GM18861 (cell line): ENCODE data around the gene SLC66A3.
"Not testable (repeated sequence)": the region's sequence is repeated elsewhere in the genome, so short reads cannot be mapped to it uniquely, and the experiment has no call there.

Source experiments
- ATAC-seq: cut with Tn5 transposase; IDR thresholded peaks from one replicate; pipeline ENCODE4 v1.9.1; 2021; ENCODE audit not compliant: unreplicated experiment

Gene SLC66A3

DNA sequence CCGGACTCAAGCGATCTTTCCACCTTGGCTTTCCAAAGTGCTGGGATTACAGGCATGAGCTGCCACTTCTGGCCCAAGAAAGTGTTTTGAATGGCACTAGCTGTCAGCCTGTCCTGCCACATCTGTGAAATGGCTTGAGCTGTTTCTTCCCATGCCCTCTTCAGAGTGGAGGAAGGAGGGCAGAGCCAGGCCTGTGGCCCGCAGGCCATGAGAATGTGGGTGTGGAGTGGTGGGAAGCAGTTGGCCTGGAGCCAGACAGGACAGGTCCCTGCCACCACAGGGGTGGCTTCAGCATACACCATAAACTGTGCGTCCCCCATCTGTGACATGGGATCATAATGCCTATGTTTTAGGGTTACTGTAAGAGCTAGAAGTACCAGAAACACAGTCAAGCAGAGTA, 6.5 kb downstream of the SLC66A3 start:
- ATAC-seq, result no peak

DNA sequence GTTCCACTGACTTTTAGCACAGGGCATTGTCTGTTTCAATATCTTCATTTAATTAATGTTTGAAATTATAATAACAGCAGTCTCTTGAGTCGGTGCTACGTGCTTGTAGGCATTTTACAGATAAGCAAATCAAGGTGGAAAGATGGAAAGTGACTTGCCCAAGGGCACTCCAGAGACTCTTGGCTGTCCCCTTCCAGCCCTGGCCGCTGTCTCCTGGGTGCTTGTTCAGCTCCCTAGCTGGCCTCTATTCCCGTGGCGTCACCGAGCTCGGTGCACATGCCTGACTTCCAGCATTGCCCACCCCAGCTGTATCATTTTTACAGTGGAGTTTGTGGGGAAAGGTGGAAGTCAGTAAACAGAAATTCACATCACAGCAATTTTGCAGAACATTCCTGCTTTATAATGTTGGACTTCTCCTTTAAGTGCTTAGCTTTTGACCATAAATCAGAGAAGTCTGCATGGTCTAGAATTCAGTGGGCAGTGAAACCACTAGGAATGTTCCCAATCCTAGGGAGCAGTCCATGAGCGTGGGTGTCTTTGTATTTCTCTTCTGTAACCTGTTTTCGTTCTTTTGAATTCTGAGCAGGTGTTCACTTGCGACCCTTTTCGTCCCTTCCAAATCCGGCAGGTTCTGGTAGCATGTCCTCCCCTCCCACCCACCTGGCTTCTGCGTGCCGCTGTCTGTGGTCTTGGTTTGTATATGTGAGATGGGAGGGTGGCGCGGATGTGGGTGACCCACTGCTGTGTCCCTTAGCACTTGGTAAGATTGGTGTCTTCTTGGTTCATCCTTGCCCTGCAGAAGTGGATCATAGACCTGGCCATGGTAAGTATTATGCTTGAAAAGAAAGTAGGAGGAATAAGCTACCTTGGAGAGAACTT, 8.4 kb downstream of the SLC66A3 start:
- no peak for ATAC-seq

DNA sequence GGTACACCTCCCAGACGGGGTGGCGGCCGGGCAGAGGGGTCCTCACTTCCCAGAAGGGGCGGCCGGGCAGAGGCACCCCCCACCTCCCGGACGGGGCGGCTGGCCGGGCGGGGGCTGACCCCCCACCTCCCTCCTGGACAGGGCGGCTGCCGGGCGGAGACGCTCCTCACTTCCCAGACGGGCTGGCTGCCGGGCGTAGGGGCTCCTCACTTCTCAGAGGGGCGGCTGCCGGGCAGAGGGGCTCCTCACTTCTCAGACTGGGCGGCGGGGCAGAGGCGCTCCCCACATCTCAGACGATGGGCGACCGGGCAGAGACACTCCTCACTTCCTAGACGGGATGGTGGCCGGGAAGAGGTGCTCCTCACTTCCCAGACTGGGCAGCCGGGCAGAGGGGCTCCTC, 9.8 kb downstream of the SLC66A3 start:
- not testable (repeated sequence) for ATAC-seq

DNA sequence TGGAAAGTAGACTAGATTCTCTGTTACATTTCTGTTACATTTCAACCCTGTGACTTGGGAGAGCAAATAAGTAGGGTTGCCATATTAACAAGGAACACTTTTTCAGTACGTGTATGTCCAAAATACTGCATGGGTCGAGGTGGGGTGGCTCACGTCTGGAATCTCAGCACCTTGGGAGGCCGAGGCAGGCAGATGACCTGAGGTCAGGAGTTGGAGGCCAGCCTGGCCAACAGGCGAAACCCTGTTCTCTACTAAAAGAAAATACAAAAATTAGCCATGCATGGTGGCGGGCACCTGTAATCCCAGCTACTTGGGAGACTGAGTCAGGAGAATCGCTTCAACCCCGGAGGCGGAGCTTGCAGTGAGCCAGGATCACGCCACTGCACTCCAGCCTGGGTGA, 11.2 kb downstream of the SLC66A3 start:
- ATAC-seq, result no peak

DNA sequence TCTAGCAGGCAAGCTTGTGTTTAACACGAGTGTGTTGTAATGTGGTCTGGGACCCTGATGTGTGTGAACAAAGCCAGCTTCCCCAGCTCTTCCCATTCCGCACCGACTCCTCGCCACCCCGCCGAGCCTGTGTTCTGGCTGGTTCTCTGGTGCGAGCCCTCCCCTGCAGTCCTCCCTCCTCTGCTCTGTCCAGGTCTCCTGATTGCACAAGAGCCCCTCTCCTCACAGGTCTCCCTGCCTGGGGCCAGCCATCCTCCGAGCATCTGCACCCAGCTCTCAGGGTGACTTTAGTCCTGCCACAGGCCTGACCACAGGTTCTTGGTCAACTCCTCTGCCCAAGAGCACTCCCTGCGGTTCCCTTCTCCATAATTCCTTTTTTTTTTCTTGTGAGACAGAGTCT, 13.2 kb downstream of the SLC66A3 start:
- no peak for ATAC-seq

DNA sequence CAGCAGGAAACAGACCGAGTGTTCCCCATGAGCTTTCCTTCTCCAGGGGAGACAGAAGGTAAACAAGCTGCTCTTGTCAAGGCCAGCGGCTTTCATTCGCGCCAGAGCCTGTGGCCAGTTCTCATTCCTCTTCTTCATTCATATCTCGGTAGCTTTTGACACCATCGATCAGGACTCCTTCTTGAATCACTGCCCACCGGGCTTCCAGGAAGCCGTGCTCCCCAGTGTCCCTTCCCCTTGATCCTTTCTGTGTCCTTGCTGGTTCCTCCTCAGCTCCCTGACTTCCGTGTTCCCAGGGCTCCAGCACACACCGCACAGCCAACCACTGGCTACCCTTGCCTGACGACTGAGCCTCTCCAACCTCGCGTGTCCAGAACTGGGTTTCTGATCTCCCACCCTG, 14.1 kb downstream of the SLC66A3 start:
- ATAC-seq, result no peak

DNA sequence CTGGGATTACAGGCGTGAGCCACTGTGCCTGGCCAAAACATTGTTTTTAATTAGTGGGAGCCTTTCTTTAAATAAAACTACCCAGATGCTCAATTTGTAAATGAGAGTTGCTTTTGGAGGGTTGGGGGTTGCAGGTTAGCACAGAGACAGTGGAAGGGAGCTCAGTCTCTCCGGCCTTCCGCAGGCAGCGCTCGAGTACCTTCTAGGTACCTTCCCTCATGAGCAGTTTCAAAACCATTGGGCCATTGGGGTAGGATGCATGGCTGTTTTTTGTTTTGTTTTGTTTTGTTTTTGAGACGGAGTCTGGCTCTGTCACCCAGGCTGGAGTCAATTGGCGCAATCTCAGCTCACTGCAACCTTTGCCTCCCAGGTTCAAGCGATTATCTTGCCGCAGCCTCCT, 19.0 kb downstream of the SLC66A3 start:
- no peak for ATAC-seq

DNA sequence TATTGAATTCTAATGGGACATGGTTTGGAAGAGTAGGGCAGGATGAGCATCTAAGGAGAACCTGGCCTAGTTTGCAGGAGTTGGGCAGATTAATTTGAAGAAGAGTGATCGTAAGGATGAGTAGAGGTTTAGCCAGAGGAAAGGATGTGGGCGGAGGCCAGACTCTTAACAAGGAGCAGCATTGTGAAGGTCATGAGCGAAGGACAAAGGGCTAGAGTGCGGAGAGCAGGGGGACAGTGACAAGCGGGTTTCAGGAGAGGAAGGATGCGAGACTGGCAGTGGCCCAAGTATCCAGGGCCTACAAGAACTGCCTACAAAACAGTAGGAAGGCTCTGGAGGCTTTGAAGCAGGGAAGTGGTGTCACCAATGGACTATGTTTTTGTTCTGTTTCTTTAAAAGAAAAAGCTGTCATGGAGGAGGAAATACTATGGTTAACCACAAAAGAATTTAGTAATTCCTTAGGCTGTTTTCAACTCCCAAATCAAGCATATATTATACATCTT, 20.1 kb downstream of the SLC66A3 start:
- no peak for ATAC-seq

DNA sequence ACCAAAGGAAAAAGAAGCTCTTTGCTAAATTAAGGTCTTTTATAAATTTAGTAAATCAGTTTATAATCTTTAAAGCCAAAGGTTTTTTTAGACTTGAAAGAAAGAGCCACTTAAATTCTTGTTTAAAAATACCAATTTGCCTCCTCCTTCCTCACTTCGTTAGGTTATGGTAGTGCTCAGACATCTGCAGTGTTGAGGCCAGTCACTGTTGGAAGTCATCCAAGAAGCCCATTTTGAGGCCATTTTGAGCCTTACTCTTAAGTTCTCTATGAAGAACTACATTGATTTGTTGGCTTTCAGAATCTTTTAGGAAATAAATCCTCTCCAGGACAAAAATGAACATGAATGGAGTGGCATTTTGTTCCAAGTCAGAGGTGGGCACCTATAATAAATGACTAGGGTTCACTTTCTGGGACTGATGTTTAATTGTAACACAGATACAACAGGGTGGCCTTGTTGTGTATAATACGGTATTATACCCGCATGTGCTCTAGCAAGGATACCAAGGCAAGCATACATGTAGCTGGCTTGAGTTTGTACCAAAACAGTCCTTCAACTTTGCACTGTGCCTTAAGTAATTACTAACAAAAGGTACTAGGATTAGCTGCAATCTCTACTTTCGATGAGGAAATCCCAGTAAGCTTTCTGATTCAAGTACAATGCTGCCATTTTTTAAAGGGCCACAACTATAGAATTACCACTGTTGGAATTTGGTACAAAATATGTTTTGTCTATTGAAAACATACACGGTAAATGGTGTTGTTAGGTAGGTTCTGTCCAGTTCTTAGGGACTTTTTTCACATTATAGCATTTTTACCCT, 22.8 kb downstream of the SLC66A3 start:
- ATAC-seq, result no peak

DNA sequence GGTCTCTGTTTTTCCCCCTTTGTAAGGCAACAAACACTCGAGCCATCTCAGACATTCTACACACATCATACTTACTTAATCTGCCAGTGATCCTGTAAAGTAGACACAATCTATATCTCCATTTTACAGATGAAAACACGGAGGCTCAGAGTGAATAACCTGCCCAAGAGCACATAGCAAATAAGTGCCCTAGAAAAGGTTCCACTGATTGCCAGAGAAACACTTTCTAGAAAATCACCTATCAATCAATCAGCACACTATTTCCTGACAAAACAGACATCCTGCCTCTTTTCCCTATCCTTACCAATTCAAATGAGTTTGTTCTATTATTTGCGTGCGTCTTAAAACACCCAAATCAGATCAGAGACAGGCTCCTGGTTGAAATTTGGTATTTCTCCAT, 23.9 kb downstream of the SLC66A3 start:
- ATAC-seq, result no peak

DNA sequence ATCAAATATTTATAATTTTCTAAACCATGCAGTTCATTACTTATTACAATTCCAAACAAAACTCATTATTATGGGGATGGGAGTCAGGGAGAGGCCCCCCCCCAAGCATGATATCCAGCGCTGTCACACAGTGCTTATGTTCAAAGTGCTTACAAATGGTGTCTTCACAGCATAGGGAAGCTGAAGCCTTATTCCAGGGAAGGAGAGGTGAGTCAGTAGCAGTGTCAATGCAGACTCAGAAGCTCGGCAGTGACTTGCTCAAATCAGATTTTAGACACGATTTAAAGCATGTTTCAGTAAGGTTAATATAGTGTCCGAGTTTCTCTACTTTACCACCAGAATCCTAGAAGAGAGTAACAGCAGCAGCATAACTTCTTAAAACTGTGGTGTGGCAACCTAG, 24.6 kb downstream of the SLC66A3 start:
- no peak for ATAC-seq

DNA sequence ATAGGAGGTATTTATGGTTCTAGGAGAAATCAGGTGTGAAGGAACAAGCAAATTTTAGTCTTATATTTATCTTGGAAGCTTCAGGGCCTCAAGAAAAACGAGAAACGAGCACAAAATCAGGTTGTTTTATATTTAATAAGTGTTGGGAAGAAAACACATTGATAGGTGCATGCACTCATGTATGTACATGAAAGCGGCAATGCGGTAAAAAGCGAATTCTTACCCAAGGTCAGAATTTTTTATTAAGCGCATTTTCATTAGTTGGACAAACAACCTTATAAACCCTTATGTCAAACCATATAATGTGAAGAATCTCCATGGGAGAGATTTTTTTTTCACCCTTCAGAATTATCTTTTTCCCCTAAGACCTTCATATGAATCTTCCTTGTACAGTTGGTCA, 25.4 kb downstream of the SLC66A3 start:
- no peak for ATAC-seq

DNA sequence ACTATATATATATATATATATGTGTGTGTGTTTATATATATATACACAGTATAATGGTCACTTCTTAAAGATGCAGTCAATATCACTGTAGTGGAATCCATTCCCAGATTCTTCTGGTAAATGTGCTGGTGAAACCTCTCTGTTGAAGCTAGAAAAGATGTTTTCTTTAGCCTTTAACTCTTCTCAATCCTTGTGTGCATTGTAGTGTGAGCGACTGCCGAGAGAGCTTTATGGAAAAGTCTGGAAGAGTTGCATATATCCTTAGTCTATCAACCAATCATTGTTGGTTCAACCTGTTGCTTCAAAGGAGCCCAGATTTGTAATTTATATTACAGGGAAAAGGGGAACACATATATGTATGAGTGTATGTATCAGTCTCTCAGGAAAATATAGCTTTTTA, 27.7 kb downstream of the SLC66A3 start:
- no peak for ATAC-seq

DNA sequence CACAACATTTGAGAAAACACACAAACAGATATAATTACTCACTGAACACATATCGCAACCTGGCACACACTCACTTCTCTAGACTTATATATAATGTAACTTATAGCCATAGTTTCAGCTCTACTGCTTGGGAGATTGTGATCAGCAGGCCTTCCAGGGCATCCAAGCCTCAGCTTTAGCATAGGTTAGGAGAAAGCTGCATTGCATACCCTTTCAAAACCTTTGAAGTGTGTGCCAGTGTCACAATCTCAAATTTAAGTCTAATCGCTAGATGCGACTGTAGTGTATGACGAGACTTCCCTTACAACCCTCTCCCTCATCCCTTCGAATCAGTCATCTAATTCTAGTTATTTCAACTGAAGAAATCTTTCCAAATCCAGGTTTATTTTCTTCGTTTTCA, 30.9 kb downstream of the SLC66A3 start:
- ATAC-seq, result no peak

DNA sequence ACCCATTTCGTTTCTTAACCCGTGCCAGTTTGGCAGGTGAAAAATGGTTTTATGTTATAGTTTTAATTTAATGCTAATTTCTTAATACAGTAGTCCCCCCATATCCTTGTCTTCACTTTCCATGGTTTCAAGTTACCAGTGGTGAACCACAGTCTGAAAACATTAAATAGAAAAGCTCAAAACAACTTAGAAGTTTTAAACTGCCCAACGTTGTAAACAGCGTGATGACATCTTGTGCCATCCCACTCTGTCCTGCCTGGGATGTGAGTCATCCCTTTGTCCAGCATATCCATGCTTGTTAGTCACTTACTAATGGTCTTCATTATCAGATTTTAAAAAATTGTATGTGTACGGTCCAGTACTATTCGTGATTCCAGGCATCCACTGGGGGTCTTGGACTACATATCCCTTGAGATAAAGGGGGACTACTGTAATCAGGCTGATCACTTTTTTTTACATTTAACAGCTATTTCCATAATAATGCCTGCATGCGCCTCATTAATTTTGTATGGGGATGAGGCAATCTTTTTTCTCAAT, 31.9 kb downstream of the SLC66A3 start:
- no peak for ATAC-seq

DNA sequence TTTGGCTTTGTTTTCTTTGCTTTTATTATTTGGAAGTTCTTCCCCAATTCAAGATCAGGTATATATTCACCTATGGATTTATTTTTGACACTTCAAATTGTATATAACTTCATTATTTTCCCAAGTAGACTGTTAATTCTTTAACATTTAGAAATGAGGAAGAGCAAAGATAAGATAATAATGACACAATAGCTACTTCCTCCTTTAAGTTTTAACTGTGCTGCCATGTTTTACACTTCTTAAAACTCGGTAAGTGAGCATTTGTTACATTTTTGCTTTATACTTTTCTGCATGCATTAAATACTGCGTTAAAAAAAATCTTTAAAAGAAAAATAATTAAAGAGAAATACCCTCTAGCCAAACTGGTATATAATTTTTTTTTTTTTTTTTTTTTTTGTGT, 32.5 kb downstream of the SLC66A3 start:
- no peak for ATAC-seq

DNA sequence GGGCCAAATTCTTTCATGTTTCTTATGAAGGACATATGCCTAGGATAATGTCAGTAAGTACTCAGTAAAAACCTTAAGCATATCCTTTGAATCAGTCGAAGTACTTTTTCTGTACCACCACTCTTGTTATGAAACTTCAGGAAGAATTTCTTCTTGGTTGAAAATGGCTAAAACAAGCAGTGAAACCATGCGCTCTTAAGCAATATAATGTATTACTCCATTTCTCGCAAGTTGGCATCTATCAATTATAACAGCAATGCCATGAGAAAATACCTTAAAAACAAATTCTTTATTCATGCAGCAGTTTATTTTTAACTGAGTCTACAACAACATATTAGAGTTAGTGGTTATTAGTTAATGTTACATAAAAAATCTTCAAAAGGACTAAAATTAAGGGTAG, 41.0 kb downstream of the SLC66A3 start:
- no peak for ATAC-seq

DNA sequence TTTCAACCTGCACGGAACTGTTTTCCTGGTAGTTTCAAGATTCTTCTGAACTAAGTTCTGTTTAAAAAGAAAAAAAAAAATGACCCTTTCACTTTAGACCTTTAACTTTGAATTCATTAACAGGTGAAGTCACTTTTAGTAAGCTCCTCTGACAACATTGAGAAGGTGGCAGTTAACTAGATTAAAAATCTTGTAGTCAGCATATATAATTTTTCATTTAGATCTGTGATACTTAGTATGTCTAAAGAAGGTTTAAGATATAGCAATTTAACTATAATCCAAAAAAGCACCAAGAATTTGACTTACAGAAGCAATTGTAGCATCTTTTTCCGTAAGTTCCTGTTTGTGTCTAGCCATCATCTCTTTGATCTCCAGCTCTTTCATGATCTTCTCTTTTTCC, 45.4 kb downstream of the SLC66A3 start:
- no peak for ATAC-seq

DNA sequence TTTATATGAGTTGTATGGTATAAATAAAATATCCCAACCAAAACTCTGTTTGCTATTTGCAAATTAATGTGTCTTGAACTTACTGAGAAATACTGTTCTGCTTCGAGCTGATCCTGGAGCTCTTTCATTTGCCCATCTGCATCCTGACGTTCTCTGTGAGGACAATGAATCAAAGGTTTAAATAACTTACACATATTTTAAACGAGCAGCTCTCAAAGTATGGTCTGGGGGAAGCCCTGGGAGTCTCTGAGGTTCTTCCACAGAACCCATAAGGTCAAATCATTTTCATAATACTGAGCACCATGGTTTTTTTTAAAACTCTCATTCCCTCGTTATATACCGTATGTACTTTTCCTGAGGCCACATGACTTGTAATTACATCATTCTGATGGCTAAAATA, 46.7 kb downstream of the SLC66A3 start:
- ATAC-seq, result no peak

DNA sequence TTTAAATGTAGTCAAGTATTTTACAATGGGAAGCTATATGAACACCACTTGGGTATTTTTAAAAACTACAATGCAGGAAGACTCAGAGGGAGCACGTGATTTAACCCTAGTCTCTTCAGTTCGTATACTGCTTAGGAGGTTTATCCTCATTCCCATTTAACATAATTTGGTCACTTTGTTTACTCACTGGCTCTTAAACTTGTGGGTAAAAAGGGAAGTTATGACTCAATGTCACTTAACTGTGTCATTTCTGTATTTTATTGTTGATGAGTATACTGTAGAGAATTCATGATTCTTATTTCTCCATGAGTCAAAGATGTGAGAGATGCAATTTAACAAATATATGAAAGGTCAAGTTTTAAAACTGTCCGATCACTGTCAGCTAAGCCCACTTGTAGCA, 48.2 kb downstream of the SLC66A3 start:
- peak; percentile 83 for ATAC-seq

DNA sequence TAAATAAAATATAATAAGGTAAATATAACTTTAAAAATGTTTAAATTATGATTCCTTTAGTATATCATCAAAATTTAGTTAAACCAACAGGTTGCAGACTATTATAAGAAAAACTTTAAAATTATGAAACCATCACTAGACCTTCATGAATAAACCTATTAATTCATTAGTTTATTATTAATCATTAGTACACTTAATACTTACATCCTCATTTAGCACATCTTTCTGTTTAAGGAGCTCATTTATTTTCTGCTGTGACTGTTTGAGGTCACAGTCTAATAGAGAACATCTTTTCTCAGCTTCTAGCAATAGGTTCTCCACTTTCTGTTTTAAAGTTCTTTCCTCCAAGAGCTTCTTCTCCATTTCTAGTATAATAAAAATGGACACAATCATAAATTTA, 52.8 kb downstream of the SLC66A3 start:
- ATAC-seq, result no peak

DNA sequence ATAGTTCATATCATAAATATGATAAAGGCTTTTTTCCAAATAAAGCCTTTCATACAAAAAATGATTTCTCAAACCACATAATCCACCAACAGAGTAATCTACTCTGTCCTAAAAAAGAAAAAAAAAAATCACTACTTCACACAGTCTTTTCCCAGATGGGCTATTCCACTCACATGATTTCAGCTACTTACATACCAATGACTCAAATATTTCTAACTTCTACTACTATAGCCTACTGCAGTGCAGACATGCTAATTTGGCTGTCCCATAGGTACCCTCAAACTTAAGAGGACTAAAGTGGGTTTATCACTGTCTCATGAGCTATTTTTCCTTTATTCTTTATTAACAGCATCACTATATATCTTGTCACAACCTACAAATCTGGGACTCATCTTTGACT, 57.4 kb downstream of the SLC66A3 start:
- ATAC-seq, result no peak
